NCI-H1436 (cell line): ENCODE measurements around the gene GDF10.

Source experiments
- DNase-seq: peaks from one replicate; lab custom pipeline; 2025; lab: John Stamatoyannopoulos, UW

The GDF10 gene

GRCh38 chr10:47299611-47300428 lies at the start of gene GDF10:
GDF10 (plus strand) TSS chr10:47300197; CDS start chr10:47300652, 455 bp downstream.
- DNase-seq, result no peak

- no peak for DNase-seq
Measured at GRCh38 chr10:47252093-47252780, 47.8 kb upstream of the GDF10 start.

- no peak for DNase-seq
Measured at GRCh38 chr10:47253030-47253637, 46.9 kb upstream of the GDF10 start.

GRCh38 chr10:47253651-47254375 lies 46.2 kb upstream of the GDF10 start:
- DNase-seq, result no peak

GRCh38 chr10:47254611-47255010 lies 45.4 kb upstream of the GDF10 start:
- DNase-seq, result no peak

GRCh38 chr10:47255033-47255813 lies 44.8 kb upstream of the GDF10 start:
- DNase-seq, result no peak

- no peak for DNase-seq
Measured at GRCh38 chr10:47255866-47256265, 44.1 kb upstream of the GDF10 start.

DNA sequence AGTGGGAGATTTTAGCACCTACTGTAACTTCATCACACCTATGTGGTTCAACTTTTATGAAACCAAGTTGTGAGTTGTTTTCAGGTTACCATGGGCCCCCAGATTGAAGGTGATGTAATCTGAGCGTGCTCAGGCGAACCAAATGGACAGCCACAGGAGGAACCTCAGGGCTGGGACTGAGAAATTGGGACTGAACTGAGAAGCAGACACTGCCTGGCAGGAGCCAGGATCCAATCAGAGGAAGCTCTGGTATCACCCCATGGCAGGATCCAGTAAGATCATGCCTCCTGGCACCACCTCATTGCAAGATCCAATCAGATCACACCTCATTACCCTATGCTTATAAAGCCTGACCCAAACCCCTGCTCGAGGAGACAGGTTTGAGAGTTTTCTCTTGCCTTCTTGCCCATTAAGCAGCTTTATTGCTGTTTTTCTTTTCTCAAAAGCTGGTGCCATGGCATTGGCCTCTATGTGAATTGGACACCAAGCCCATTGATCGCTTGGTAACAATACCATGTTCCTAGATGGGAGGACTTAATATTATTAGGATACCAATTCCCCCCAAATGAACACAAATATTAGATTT lies 43.2 kb upstream of the GDF10 start:
- no peak for DNase-seq

GRCh38 chr10:47257396-47258120 lies 42.4 kb upstream of the GDF10 start:
- DNase-seq, result no peak

DNA sequence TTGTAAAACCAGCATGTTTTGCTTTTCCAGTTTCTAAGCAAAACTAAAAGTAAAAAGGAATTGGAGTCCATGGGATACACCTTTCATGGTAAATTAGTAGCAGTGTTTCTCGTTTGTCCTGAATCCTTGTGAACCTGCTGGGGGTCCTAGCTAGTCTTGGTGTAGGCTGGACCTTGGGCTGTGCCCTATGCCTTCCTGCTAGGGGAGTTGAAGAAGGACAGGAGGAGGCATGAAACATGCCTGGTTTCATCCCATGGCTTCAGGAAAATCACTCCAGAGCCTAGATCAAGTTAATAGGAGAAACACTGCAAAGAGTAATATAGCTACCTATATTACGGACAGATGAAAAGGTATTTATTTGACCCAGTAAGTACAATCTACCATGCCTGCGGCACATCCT lies 41.1 kb upstream of the GDF10 start:
- DNase-seq, result no peak

- DNase-seq, result no peak
Measured at GRCh38 chr10:47259466-47259865, 40.5 kb upstream of the GDF10 start.

- DNase-seq, result no peak
Measured at GRCh38 chr10:47260505-47261111, 39.4 kb upstream of the GDF10 start.

GRCh38 chr10:47261121-47261520 lies 38.9 kb upstream of the GDF10 start:
- no peak for DNase-seq

- DNase-seq, result no peak
Measured at GRCh38 chr10:47261556-47261955, 38.4 kb upstream of the GDF10 start.

- no peak for DNase-seq
Measured at GRCh38 chr10:47262606-47263533, 37.1 kb upstream of the GDF10 start.

DNA sequence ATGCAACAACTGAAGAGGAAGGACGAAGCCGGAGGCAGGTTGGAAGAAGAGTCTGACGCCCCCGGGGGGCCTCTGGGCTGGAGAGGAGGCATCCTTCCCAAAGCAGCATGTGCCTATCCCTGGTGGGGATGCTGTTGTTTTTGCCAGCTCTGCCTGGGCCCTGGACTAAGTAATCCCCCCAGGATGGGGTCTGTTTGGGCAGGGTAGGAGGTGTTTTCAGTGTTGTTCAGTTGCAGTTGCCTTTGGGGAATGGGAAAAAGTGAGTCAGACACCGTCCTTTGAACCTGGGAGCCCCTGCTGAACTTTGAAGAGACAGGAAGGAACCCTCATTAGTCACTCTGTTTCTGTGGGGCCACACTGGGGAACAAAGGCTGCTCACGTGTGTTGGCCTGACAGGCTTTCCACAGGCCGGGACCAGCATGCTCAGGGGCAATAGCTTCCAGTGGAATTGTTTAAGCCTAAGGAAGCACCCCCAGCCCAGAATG lies 35.2 kb upstream of the GDF10 start:
- no peak for DNase-seq

DNA sequence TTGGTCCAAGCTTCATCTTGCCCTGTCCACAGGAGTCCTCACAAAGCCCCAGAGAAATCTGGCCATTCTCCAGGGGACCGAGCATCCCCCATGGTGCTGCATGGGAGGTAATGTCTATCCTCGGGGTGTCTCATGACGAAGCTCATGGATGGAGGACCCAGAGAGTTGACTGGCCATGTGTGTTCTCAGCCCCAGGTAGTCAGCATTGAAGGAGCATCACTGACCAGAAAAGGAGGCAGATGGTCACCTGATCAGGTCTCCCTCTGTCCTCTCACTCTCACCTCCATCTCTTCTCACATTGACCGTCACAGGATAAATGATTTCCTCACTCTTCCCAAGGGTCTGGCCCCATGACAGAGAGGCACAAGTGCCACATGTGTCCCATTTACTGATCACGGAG lies 33.4 kb upstream of the GDF10 start:
- DNase-seq, result no peak

DNA sequence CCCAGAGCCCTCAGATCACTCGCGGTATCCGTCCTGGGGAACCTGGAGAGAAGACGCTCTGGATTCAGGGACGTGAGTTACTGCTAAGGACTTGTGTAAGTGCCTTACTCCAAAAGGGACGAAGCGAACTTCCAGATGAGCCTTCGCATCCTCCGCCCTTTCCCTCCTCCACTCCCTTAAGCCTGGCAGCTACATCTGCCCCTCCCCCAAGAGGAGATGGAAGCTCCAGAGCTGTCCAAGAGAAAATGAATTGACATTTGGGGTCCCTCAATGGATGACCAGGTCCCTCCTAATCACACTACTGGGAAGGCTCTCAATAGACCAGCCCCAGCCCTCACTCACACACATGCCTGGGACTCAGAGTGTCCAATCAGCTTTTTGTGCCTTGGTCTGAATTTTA lies 31.3 kb upstream of the GDF10 start:
- DNase-seq, result no peak

DNA sequence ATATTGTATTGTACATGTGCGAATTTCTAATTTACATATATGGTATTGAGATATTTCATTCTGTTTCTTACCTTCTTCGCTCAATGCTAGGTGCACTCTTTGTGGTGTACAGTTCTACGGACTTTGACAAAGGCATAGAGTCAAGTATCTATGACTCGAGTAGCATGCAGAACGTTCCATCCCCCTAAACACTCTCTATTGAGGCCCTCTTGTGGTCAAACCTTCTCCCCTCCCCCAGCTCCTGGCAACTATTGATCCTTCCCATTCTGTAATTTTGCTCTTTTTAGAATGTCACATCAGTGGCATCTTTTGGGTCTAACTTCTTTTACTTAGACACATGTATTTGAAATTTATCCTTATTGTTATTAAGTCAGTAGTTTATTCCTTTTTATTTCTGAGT lies 30.7 kb upstream of the GDF10 start:
- no peak for DNase-seq
